Kidney (tissue), 14 donors: ENCODE results near the gene OR1E1. TPM values are rescaled to one million over a fixed set of nuclear protein-coding genes. Genes with fewer than 3 reads are reported as not detected.
"Not testable (repeated sequence)": the region's sequence is repeated elsewhere in the genome, so short reads cannot be mapped to it uniquely, and the experiment has no call there.

Experiments
- DNase-seq, 5 donors: peaks; one replicate each; pipeline ENCODE4 v3.0.0-alpha.2; 2013 to 2020
- FAIRE-seq: peaks from 2 replicates; lab custom pipeline; 2012; peaks lifted over from hg19 to GRCh38; lab: Jason Lieb, UNC
- H3K27ac ChIP-seq, 2 donors: one replicate each; pipeline ENCODE4 v1.7.0; 2013; ENCODE audit warnings: low read depth in 2 of 2, low read length in 2 of 2, inconsistent platforms in 1 of 2
- H3K27me3 ChIP-seq: one replicate; pipeline ENCODE4 v1.7.1; 2013; ENCODE audit warnings: low read length, inconsistent platforms; ENCODE audit not compliant: control insufficient read depth, insufficient read depth
- H3K36me3 ChIP-seq, 3 donors: one replicate each; pipeline versions ENCODE4 v1.7.0 to v1.7.1; 2013; ENCODE audit warnings: low read length in 3 of 3, control low read depth in 1 of 3, inconsistent platforms in 1 of 3; ENCODE audit not compliant: insufficient read depth in 3 of 3, control insufficient read depth in 2 of 3
- H3K4me1 ChIP-seq, 3 donors: one replicate each; pipeline versions ENCODE4 v1.7.0 to v1.7.1; 2013; ENCODE audit warnings: low read length in 3 of 3, inconsistent platforms in 1 of 3, low read depth in 1 of 3; ENCODE audit not compliant: control insufficient read depth in 2 of 3, insufficient read depth in 2 of 3
- H3K4me3 ChIP-seq, 3 donors: one replicate each; pipeline versions ENCODE4 v1.7.0 to v1.8.1; 2013; ENCODE audit warnings: low read length in 3 of 3, control low read depth in 1 of 3, inconsistent platforms in 1 of 3
- H3K9ac ChIP-seq, 3 donors: one replicate each; pipeline versions ENCODE4 v1.7.0 to v1.7.1; 2013; ENCODE audit warnings: low read length in 3 of 3, control low read depth in 1 of 3, inconsistent platforms in 1 of 3
- H3K9me3 ChIP-seq, 3 donors: one replicate each; pipeline versions ENCODE4 v1.7.0 to v1.7.1; 2013; ENCODE audit warnings: low read length in 3 of 3, control low read depth in 1 of 3, inconsistent platforms in 1 of 3; ENCODE audit not compliant: control insufficient read depth in 2 of 3, insufficient read depth in 1 of 3
- intact Hi-C: fragments of 100-400 bp; cut with DNase I; formaldehyde crosslinking; loops from one replicate; pipeline ENCODE4 v1.11.1; 2022
- polyA plus RNA-seq: library from polyadenylated mRNA; stranded (reverse); fragments of 350-450 nt; fragmentation: Illumina TruSeq; extraction: RNeasy Lipid Tissue Mini Kit (QIAGEN cat#74804); gene quantifications from one replicate; pipeline ENCODE4 v1.2.3, GENCODE V29; 2014; ENCODE audit warnings: low read depth, low replicate concordance; ENCODE audit not compliant: insufficient read depth
- total RNA-seq: library from RNA; stranded (reverse); fragmentation: NEBNext Ultra II Directional; extraction: Animal tissue kit (Norgen Biotek cat#: 25700); gene quantifications from one replicate; pipeline ENCODE4 v1.2.1, GENCODE V29; 2021
- TF ChIP-seq, protein P1 (sequence below): IDR thresholded peaks from 3 replicates; pipeline ENCODE4 v1.5.1; 2012; ENCODE audit warnings: mild to moderate bottlenecking, moderate library complexity, borderline replicate concordance; ENCODE audit not compliant: insufficient read depth; ENCODE audit errors: extremely low read depth
- donor health status: control.
- donor health status: control.
- donor health status: control.
- donor health status: control.
- donor health status: control.
- donor health status: DM: yes; HTN: yes; CAD: no.
- donor health status: Normal renal cell carcinoma (clear cell type).

The OR1E1 gene
- total and polyA plus RNA-seq, 2 donors from 2014 or later: not detected

DNA sequence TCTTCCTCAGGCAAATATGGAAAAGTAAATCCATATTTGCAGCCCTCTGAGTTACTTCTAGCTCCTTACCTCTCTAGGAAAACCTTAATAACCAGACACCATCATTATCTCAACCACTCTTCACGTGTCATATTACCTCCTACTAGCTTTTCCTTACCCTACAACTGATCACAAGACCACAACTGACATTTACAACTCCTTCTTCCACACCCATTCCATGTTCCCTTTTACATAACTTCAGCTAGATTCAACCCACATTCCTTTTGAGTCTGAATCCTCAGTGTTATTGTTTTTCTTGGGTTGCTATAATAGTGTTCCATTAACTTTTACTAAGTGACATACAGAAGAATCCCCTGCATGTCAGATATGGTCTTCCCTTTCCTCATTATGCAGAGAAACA, 40.2 kb upstream of the OR1E1 start:
- H3K4me1 ChIP-seq: no peaks in the 10 kb centered on the region
- H3K9ac ChIP-seq: no peak overlapping the region
- no peaks in the 10 kb centered on the region for H3K9me3 ChIP-seq
- no peaks in the 10 kb centered on the region for H3K36me3 ChIP-seq
- H3K27ac ChIP-seq: no peak overlapping the region
- no peaks in the 10 kb centered on the region for H3K27me3 ChIP-seq
- DNase-seq (no peak), FAIRE-seq (no peak)
- TF ChIP-seq, protein P1, sequence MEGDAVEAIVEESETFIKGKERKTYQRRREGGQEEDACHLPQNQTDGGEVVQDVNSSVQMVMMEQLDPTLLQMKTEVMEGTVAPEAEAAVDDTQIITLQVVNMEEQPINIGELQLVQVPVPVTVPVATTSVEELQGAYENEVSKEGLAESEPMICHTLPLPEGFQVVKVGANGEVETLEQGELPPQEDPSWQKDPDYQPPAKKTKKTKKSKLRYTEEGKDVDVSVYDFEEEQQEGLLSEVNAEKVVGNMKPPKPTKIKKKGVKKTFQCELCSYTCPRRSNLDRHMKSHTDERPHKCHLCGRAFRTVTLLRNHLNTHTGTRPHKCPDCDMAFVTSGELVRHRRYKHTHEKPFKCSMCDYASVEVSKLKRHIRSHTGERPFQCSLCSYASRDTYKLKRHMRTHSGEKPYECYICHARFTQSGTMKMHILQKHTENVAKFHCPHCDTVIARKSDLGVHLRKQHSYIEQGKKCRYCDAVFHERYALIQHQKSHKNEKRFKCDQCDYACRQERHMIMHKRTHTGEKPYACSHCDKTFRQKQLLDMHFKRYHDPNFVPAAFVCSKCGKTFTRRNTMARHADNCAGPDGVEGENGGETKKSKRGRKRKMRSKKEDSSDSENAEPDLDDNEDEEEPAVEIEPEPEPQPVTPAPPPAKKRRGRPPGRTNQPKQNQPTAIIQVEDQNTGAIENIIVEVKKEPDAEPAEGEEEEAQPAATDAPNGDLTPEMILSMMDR: no peak
- intact Hi-C loops: no loop called here
- no peak overlapping the region for H3K4me3 ChIP-seq

DNA sequence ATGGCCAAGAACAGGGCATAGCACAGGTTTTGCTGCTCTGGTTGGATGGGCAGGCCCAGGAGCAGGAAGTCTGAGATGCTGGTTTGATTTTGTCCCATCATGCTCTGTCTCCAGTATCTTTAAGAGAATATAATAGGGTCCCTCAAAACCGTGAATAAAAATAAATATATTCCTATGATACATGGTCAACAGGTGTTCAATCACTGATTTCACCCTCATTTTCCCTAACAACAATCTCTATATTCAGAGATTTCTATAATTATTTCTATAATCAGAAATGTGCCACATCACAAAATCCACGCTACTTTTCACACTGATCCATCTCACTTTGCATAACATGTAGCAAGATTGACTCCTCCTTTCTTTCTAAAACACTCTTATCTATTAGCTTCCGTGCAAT, 35.5 kb upstream of the OR1E1 start, which contains the start of gene OR1E2:
OR1E2 (minus strand) TSS at position 101 of the 400 bp plus-strand sequence; CDS start at position 101, 0 bp downstream.
- H3K4me3 ChIP-seq: no peak within 1 kb of the TSS
- DNase-seq (no peak), FAIRE-seq (no peak)
- H3K9ac ChIP-seq: no peak within 1 kb of the TSS
- no peaks in the 10 kb centered on the region for H3K4me1 ChIP-seq
- H3K36me3 ChIP-seq: no peaks in the 10 kb centered on the region
- peaks cover 0 to 6% (median 2%) of the 10 kb centered on the region in 3 donors for H3K9me3 ChIP-seq
- intact Hi-C loops: no loop called here
- no peak within 1 kb of the TSS for H3K27ac ChIP-seq
- H3K27me3 ChIP-seq: no peaks in the 10 kb centered on the region
- TF ChIP-seq, protein P1: no peak

DNA sequence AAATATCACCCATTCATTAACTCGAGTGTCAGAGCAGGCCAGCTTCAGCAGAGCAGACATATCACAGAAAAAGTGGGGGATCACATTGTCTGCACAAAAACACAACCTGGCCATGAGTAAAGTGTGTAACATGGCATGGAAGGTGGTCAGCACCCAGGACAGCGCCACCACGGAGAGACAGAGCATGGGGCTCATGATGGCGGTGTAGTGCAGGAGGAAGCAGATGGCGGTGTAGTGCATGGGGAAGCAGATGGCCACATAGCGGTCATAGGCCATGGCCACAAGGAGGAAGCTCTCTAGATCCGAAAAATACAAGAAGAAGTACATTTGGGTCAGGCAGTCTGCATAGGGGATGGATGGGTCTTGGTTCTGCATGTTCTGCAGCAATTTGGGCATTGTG, 35.0 kb upstream of the OR1E1 start:
- H3K4me3 ChIP-seq, intact Hi-C loops, H3K36me3 ChIP-seq, H3K27ac ChIP-seq, FAIRE-seq, H3K9ac ChIP-seq, H3K27me3 ChIP-seq, H3K9me3 ChIP-seq, H3K4me1 ChIP-seq: not testable (repeated sequence)
- peak in 3 of 5 donors; percentile 5 to 34 (median 13) for DNase-seq

DNA sequence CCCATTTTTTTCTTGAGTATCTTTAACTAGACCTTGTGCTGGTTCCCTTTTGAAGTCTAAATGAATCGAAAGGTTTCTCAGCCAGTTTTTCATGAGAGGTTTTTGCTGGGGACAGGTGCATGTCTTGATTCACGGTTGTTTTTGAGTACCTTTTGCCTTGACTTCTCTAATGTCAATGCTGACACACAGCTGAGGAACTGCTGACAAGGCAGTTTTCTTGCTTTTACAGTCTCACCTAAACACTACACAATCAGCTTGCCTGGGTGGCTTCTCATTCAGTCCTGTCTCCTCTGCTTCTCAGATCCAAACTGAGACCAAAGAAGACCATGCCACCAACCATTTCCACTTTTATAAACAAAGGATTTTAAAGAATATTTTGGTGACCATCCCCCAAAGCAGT, 20.0 kb upstream of the OR1E1 start:
- H3K27me3 ChIP-seq: no peaks in the 10 kb centered on the region
- TF ChIP-seq, protein P1: no peak
- DNase-seq (no peak), FAIRE-seq (no peak)
- H3K4me3 ChIP-seq: no peak overlapping the region
- H3K4me1 ChIP-seq: no peaks in the 10 kb centered on the region
- H3K9ac ChIP-seq: no peak overlapping the region
- no peaks in the 10 kb centered on the region for H3K36me3 ChIP-seq
- intact Hi-C loops: no loop called here
- no peaks in the 10 kb centered on the region for H3K9me3 ChIP-seq
- H3K27ac ChIP-seq: no peak overlapping the region
